T47D (cell line): ENCODE data around the gene ZWILCH.
"Not testable (repeated sequence)": the region's sequence is repeated elsewhere in the genome, so short reads cannot be mapped to it uniquely, and the experiment has no call there.

Experiments
- DNase-seq, 2 experiments: peaks; one replicate each; pipeline versions ENCODE4 v3.0.0 to v3.0.0-alpha.2; 2011 to 2012; ENCODE audit warnings: low read depth in 1 of 2, low spot score in 1 of 2
- JUND ChIP-seq: IDR thresholded peaks from 2 replicates; pipeline ENCODE4 v1.6.1; 2012; ENCODE audit warnings: low read depth
- in situ Hi-C: cut with HindIII; loops from 2 replicates; pipeline ENCODE4 v1.10.0; 2016; ENCODE audit warnings: low sequenced_read_pairs, low pct_unique_long_range_greater_than_20kb

The ZWILCH gene

GRCh38 chr15:66497502-66498455 is 7.3 kb upstream of the ZWILCH start, which contains the start of gene SNAPC5:
Gene SNAPC5 (minus strand): TSS chr15:66497762. CDS start chr15:66497731, 31 bp downstream.
- peak; percentile 63; the same call in 1 of the 2 replicates for TF ChIP-seq JUND
- in situ Hi-C loops = no loop called here
- DNase-seq = peak; percentile 48 to 96

GRCh38 chr15:66498501-66499386 is 6.4 kb upstream of the ZWILCH start:
- no peak for TF ChIP-seq JUND
- in situ Hi-C loops = no loop called here
- peak in 1 of 2 experiments; percentile 35 for DNase-seq

- in situ Hi-C loops, DNase-seq: not testable (repeated sequence)
Observed at GRCh38 chr15:66500346-66500745, 4.8 kb upstream of the ZWILCH start.

- in situ Hi-C loops = no loop called here
- TF ChIP-seq JUND = no peak
- DNase-seq = no peak
Observed at GRCh38 chr15:66502491-66502890, 2.6 kb upstream of the ZWILCH start.

GRCh38 chr15:66503041-66503648 is 2.0 kb upstream of the ZWILCH start:
- in situ Hi-C loops, DNase-seq: not testable (repeated sequence)

- no peak for TF ChIP-seq JUND
- DNase-seq = no peak
- in situ Hi-C loops = no loop called here
Observed at GRCh38 chr15:66503780-66504562, 1.2 kb upstream of the ZWILCH start.

GRCh38 chr15:66505430-66505811 is 295 bp downstream of the ZWILCH start:
- TF ChIP-seq JUND = no peak
- in situ Hi-C loops = no loop called here
- no peak for DNase-seq

- in situ Hi-C loops = no loop called here
- TF ChIP-seq JUND = no peak
- no peak for DNase-seq
Observed at GRCh38 chr15:66505818-66506217, 692 bp downstream of the ZWILCH start.

- in situ Hi-C loops = no loop called here
- no peak for TF ChIP-seq JUND
- DNase-seq = no peak
Observed at GRCh38 chr15:66508293-66508883, 3.3 kb downstream of the ZWILCH start.

- no peak for DNase-seq
- in situ Hi-C loops = no loop called here
- TF ChIP-seq JUND = no peak
Observed at GRCh38 chr15:66514586-66514985, 9.5 kb downstream of the ZWILCH start.

- TF ChIP-seq JUND = no peak
- DNase-seq = no peak
- in situ Hi-C loops = no loop called here
Observed at GRCh38 chr15:66515901-66516322, 10.8 kb downstream of the ZWILCH start.

- DNase-seq = no peak
- in situ Hi-C loops = no loop called here
- TF ChIP-seq JUND = no peak
Observed at GRCh38 chr15:66523926-66524325, 18.8 kb downstream of the ZWILCH start.
